Gastrocnemius medialis (tissue), 4 donors: Measurements from ENCODE around the gene ZBTB7B. TPM values are rescaled to one million over a fixed set of nuclear protein-coding genes. Genes with fewer than 3 reads are reported as not detected.
A peak's percentile ranks its signal among the peaks of the same experiment; 100 is the strongest.

Experiments
- ATAC-seq, 2 donors: fragments of 150-250 bp; one replicate each; pipeline ENCODE4 v1.9.1; 2016
- DNase-seq, 2 donors: peaks; one replicate each; pipeline ENCODE4 v3.0.0-alpha.2; 2019
- H3K27ac ChIP-seq, 4 donors: fragments of 200-600 bp; sonication (generic); 1 replicate in 1 of 4; 2 replicates in 3 of 4; pipeline ENCODE4 v1.5.1; 2016 to 2018; ENCODE audit warnings: mild to moderate bottlenecking in 2 of 4, moderate library complexity in 1 of 4
- H3K27me3 ChIP-seq, 3 donors: fragments of 200-600 bp; sonication (generic) in 2 of 3; 1 replicate in 1 of 3; 2 replicates in 2 of 3; pipeline versions ENCODE4 v1.5.1 to v1.6.0; 2016 to 2019; ENCODE audit warnings: mild to moderate bottlenecking in 1 of 3, moderate library complexity in 1 of 3
- H3K36me3 ChIP-seq, 2 donors: fragments of 200-600 bp; sonication (generic) in 1 of 2; one replicate each; pipeline ENCODE4 v1.5.1; 2017 to 2018
- H3K4me1 ChIP-seq, 2 donors: fragments of 200-600 bp; sonication (generic) in 1 of 2; one replicate each; pipeline ENCODE4 v1.5.1; 2016 to 2017; ENCODE audit warnings: mild to moderate bottlenecking in 2 of 2
- H3K4me3 ChIP-seq, 4 donors: fragments of 200-600 bp; sonication (generic) in 3 of 4; 1 replicate in 1 of 4; 2 replicates in 3 of 4; pipeline ENCODE4 v1.5.1; 2016 to 2019; ENCODE audit warnings: mild to moderate bottlenecking in 2 of 4
- H3K9me3 ChIP-seq, 3 donors: fragments of 200-600 bp; sonication (generic) in 2 of 3; 1 replicate in 1 of 3; 2 replicates in 2 of 3; pipeline ENCODE4 v1.5.1; 2016 to 2019
- CTCF ChIP-seq, 5 experiments: fragments of 450-650 bp in 3 of 5; fragments of 200-600 bp in 2 of 5; sonication (generic) in 2 of 5; IDR thresholded peaks in 4 of 5; conservative IDR thresholded peaks in 1 of 5; 1 replicate in 4 of 5; 2 replicates in 1 of 5; pipeline ENCODE4 v1.5.1; 2016 to 2019; ENCODE audit warnings: antibody characterized with exemption in 5 of 5, mild to moderate bottlenecking in 3 of 5, moderate library complexity in 3 of 5
- POLR2A ChIP-seq, 2 donors: fragments of 450-650 bp; IDR thresholded peaks; one replicate each; pipeline ENCODE4 v1.6.1; 2017; ENCODE audit warnings: antibody characterized with exemption in 2 of 2, mild to moderate bottlenecking in 2 of 2, moderate library complexity in 2 of 2
- in situ Hi-C, 4 donors: fragments of 200-750 bp; cut with MboI; loops; one replicate each; pipeline versions ENCODE4 v1.15.0 to v1.8.0; 2017; ENCODE audit warnings: low sequenced_read_pairs in 4 of 4
- intact Hi-C: fragments of 100-400 bp; cut with DNase I; formaldehyde crosslinking; loops from one replicate; pipeline ENCODE4 v1.15.1; 2023; ENCODE audit warnings: low total_unique reads
- total RNA-seq, 4 donors: library from RNA; depleted of rRNA; stranded (reverse); fragments of >200 nt; gene quantifications; one replicate each; pipeline versions ENCODE4 v1.1.0 to v1.2.3, GENCODE V29; 2016

ZBTB7B gene
- total RNA-seq, 4 donors from 2014 or later: 61.3 to 100 (median 73.1) TPM

DNA sequence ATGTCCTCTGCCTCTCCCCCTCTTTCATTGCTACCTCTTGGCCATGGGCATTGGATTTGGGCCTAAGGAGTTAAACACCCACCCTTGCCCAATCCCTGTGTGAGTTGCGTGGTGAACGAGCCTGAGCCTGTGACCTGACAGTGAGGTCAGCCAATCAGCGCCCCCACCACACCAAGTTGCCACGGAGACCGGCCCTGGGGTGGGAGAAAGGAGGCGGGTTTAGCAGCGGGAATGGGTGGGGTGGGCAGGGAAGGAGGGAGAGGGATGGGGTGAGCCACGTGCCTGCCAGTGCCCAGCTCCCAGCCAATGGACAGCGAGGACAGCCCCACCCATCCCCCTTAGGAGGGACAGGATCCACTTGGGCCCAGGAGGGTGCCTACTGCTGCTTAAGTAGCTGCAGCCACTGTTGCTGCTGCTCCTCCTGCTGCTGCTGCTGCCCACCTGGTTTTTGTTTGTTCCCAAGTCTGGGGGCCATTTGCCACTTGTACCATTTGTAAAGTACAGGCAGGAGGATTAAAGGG lies 9.5 kb downstream of the ZBTB7B start:
- TF ChIP-seq CTCF (IDR thresholded peaks at IDR 0.05 in 4 of 5, conservative IDR thresholded peaks at IDR 0.05 in 1 of 5) (no peak), POLR2A (IDR thresholded peaks at IDR 0.05) (no peak)
- H3K27me3 ChIP-seq: no peaks in the 10 kb centered on the region
- no peaks in the 10 kb centered on the region for H3K9me3 ChIP-seq
- peaks cover 0 to 13% of the 10 kb centered on the region in 2 donors for H3K36me3 ChIP-seq
- DNase-seq (peak; percentile 53 to 74), ATAC-seq (no peak)
- peak overlapping the region; percentile 95 to 99 (median 98) for H3K27ac ChIP-seq
- H3K4me3 ChIP-seq: no peak overlapping the region
- in situ Hi-C loops: loop anchor here in 2 of 4 donors (10.0 kb wide), 1 partner anchor 47 kb away; the partner anchor contains the start of gene PYGO2 (in 2 of the 2)
- peaks cover 50 to 62% of the 10 kb centered on the region in 2 donors for H3K4me1 ChIP-seq
- intact Hi-C loops: no loop called here

GRCh38 chr1:155012776-155013602 lies 10.4 kb downstream of the ZBTB7B start:
- Histone ChIP-seq H3K4me3 (no peak overlapping the region), H3K36me3 (peaks cover 0 to 13% of the 10 kb centered on the region in 2 donors), H3K9me3 (no peaks in the 10 kb centered on the region), H3K4me1 (peaks cover 47 to 60% of the 10 kb centered on the region in 2 donors), H3K27ac (peak overlapping the region in 3 of 4 donors; percentile 95 to 99 (median 97)), H3K27me3 (no peaks in the 10 kb centered on the region)
- in situ Hi-C loops (loop anchor here in 2 of 4 donors (10.0 kb wide), 1 partner anchor 48 kb away; the partner anchor contains the start of gene PYGO2 (in 2 of the 2)), intact Hi-C loops (no loop called here)
- DNase-seq (no peak), ATAC-seq (no peak)
- TF ChIP-seq POLR2A (IDR thresholded peaks at IDR 0.05): no peak
- no peak for TF ChIP-seq CTCF (IDR thresholded peaks at IDR 0.05 in 4 of 5, conservative IDR thresholded peaks at IDR 0.05 in 1 of 5)

- H3K36me3 ChIP-seq: peaks cover 0 to 13% of the 10 kb centered on the region in 2 donors
- no peaks in the 10 kb centered on the region for H3K9me3 ChIP-seq
- in situ Hi-C loops: loop anchor here in 2 of 4 donors (10.0 kb wide), 1 partner anchor 49 kb away; the partner anchor contains the start of gene PYGO2 (in 2 of the 2)
- H3K27me3 ChIP-seq: no peaks in the 10 kb centered on the region
- DNase-seq (no peak), ATAC-seq (no peak)
- no peak overlapping the region for H3K4me3 ChIP-seq
- TF ChIP-seq CTCF (IDR thresholded peaks at IDR 0.05 in 4 of 5, conservative IDR thresholded peaks at IDR 0.05 in 1 of 5): no peak
- no peak for TF ChIP-seq POLR2A (IDR thresholded peaks at IDR 0.05)
- intact Hi-C loops: no loop called here
- peaks cover 46 to 59% of the 10 kb centered on the region in 2 donors for H3K4me1 ChIP-seq
- H3K27ac ChIP-seq: peak overlapping the region in 2 of 4 donors; percentile 95 to 99
Measured at GRCh38 chr1:155013632-155014031, 11.0 kb downstream of the ZBTB7B start.

DNA sequence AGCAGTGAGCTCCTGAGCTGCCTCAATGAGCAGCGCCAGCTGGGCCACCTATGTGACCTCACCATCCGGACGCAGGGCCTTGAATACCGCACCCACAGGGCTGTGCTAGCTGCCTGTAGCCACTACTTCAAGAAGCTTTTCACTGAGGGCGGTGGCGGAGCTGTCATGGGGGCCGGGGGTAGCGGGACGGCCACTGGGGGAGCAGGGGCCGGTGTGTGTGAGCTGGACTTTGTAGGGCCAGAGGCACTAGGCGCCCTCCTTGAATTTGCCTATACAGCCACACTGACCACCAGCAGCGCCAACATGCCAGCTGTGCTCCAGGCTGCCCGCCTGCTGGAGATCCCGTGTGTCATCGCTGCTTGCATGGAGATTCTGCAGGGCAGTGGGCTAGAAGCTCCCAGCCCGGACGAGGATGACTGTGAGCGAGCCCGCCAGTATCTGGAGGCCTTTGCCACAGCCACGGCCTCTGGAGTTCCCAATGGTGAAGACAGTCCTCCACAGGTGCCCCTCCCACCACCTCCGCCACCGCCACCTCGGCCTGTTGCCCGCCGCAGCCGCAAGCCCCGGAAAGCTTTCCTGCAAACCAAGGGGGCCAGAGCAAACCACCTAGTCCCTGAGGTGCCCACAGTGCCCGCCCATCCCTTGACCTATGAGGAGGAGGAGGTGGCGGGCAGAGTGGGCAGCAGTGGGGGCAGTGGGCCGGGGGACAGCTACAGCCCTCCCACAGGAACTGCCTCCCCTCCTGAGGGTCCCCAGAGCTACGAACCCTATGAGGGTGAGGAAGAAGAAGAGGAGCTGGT lies 12.3 kb downstream of the ZBTB7B start:
- no peak for TF ChIP-seq POLR2A (IDR thresholded peaks at IDR 0.05)
- no peak for TF ChIP-seq CTCF (IDR thresholded peaks at IDR 0.05 in 4 of 5, conservative IDR thresholded peaks at IDR 0.05 in 1 of 5)
- H3K36me3 ChIP-seq: peaks cover 0 to 13% of the 10 kb centered on the region in 2 donors
- in situ Hi-C loops (loop anchor here in 2 of 4 donors (10.0 kb wide), 1 partner anchor 50 kb away; the partner anchor contains the start of gene PYGO2 (in 2 of the 2)), intact Hi-C loops (no loop called here)
- no peak for ATAC-seq
- H3K9me3 ChIP-seq: no peaks in the 10 kb centered on the region
- H3K4me1 ChIP-seq: peaks cover 41 to 48% of the 10 kb centered on the region in 2 donors
- peak overlapping the region in 2 of 4 donors; percentile 85 to 95 for H3K27ac ChIP-seq
- DNase-seq: no peak
- H3K4me3 ChIP-seq: no peak overlapping the region
- H3K27me3 ChIP-seq: no peaks in the 10 kb centered on the region
